AG09309 (cell line): ENCODE measurements around the gene PHF14.

ENCODE experiments used
- DNase-seq: peaks from one replicate; pipeline ENCODE4 v3.0.0-alpha.2; 2010; ENCODE audit warnings: low read depth
- H3K4me3 ChIP-seq: 2 replicates; pipeline ENCODE4 v1.5.1; 2011; ENCODE audit warnings: mild to moderate bottlenecking, low read depth, low read length, moderate library complexity; ENCODE audit not compliant: control insufficient read depth
- TF ChIP-seq, protein P1 (sequence below): IDR thresholded peaks from 2 replicates; pipeline ENCODE4 v1.5.1; 2011; ENCODE audit warnings: mild to moderate bottlenecking, low read depth, low read length, inconsistent platforms; ENCODE audit not compliant: insufficient read depth, control insufficient read depth; ENCODE audit errors: missing control alignments

Gene PHF14

DNA sequence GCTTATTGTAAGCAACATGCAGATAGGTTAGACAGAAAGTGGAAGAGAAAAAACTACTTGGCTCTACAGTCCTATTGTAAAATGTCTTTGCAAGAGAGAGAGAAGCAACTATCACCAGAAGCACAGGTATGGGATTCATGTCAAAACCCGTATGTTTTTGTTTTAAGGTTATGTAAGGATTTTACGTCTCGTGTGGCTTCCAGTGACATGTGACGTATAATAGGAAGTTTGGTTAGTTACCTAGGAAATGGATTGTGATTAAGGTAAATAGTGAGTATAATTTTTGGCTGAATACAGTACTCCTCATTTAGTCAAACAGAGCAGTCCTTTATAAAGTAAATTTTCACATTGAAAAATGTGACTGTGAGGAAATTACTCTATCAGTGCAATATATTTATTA, 62.0 kb downstream of the PHF14 start:
- DNase-seq, result no peak
- H3K4me3 ChIP-seq, result no peak overlapping the region
- TF ChIP-seq, protein P1, sequence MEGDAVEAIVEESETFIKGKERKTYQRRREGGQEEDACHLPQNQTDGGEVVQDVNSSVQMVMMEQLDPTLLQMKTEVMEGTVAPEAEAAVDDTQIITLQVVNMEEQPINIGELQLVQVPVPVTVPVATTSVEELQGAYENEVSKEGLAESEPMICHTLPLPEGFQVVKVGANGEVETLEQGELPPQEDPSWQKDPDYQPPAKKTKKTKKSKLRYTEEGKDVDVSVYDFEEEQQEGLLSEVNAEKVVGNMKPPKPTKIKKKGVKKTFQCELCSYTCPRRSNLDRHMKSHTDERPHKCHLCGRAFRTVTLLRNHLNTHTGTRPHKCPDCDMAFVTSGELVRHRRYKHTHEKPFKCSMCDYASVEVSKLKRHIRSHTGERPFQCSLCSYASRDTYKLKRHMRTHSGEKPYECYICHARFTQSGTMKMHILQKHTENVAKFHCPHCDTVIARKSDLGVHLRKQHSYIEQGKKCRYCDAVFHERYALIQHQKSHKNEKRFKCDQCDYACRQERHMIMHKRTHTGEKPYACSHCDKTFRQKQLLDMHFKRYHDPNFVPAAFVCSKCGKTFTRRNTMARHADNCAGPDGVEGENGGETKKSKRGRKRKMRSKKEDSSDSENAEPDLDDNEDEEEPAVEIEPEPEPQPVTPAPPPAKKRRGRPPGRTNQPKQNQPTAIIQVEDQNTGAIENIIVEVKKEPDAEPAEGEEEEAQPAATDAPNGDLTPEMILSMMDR, result no peak

DNA sequence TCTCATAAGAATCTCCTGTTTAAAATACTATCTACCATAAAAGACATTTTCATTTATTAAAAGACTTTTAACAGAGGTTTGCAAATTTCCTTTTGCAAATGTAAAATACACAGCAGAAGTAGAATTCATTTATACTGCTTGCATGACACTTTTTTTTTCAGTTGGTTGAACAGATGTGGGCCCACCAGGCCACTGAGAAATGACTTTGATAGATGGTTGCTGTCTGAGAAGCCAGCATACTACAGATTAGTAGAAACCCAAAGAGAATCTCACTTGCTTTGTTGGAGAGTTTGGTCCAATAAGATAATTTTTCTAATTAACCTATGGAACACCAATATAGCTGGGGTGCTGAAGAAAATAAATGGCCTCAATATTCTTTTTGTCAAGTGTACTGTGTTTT, 66.3 kb downstream of the PHF14 start:
- DNase-seq, result no peak
- TF ChIP-seq, protein P1, result no peak
- no peak overlapping the region for H3K4me3 ChIP-seq

DNA sequence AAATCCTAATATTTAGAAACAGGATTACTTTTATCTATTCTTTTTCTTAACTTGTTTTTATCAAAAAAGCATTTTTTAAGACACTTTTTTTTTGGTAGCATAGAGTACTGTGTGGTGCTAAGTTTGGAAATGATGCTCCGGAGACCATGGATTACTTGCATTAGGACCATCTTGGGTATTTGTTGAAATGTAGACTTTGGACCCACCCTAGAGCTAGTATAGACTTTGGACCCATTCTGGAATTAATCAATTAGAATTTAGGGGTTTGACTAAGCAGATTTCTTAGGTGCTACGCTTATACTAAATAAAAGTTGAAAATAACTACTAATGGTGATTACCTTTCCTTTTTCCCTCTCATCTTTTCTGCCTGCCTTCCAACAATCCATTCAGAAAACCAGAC, 80.4 kb downstream of the PHF14 start:
- DNase-seq, result no peak
- no peak overlapping the region for H3K4me3 ChIP-seq
- TF ChIP-seq, protein P1, result no peak

DNA sequence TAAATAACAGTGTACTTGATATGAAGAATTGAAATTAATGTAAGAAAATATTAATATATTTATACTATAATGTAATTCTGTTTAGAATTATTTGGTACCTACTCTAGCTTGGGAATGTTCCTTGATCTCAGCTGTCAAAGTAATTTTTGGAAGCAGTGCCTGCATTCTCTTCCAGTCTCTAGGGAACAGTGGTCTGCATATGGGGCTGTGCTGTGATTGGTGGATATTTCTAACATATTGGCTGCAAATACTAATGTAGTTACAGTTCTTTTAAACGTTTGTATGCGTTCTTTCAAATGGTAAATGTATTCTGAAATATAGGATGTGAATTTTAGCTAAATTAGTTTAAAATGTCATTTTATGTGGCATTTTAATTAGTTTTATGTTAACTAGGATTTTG, 87.2 kb downstream of the PHF14 start:
- H3K4me3 ChIP-seq, result no peak overlapping the region
- no peak for DNase-seq
- TF ChIP-seq, protein P1, result no peak

DNA sequence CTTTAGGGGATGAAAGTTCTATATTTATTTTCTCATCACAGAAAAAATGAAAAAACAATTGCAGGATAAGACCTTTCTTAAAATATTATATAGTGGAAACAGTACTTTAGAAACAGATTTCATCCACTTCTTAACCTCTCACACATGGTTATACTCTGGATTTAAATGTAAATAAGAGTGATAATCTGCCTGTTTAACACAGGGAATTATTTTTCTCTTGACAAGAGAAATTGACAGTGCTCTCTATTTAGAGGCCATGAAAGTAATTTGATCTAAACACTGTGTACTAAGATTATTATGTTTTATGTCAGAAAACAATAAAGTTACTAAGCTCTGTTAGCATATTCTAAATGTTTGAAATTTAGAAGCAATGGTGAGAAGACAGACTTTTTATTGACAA, 88.4 kb downstream of the PHF14 start:
- H3K4me3 ChIP-seq, result no peak overlapping the region
- DNase-seq, result no peak
- TF ChIP-seq, protein P1, result no peak

DNA sequence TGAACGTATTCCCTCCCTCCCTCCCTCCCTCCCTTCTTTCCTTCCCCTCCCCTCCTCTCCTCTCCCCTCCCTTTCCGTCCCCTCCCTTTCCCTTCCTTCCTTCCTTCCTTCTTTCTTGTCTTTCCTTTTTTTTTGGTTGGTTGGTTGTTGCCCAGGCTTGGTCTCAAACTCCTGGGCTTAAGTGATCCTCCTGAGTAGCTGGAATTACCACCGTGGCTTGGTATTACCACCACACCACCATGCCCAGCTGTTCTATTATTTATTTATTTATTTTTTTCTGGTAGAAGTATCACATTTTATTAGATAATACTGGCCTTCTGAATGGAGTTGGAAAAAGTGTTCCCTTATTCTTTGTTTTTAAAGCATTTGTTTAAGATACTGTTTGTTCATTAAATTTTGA, 95.9 kb downstream of the PHF14 start:
- DNase-seq, result no peak
- TF ChIP-seq, protein P1, result no peak
- H3K4me3 ChIP-seq, result no peak overlapping the region

DNA sequence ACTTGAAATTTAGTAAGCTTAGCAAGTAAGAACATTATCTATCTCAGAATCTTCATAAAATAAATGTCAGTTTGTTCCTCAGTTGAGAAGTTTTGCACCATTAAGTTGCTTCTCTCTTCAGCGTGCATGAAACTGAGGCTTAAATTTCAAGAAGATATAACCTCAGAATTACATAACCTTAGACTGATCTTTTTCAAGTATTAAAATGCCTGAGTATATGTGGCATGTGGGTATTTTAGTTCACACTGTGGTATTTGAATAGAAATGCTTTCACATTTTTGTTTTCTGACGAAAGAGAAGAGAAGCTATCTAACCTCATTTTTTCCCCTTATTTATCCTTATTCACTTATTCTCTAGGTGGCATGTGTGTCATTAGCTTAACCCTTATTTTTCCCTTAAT, 104.1 kb downstream of the PHF14 start:
- no peak for DNase-seq
- H3K4me3 ChIP-seq, result no peak overlapping the region
- TF ChIP-seq, protein P1, result no peak
